ENCODE data around the gene APOE. TPM values are rescaled to one million over a fixed set of nuclear protein-coding genes. Genes with fewer than 3 reads are reported as not detected.

APOE gene
- total and polyA plus RNA-seq, 2 donors (not counting 3 experiments of a cell fraction or from before 2014, with no cell fraction given), result 3.3 to 6.2 TPM

- DNase-seq (ENCODE audit: low read depth, low spot score) (no peak), FAIRE-seq (no peak)
- Histone ChIP-seq H3K27me3 (ENCODE audit: control insufficient read depth in 2 of 2, insufficient read depth in 2 of 2, low read length in 2 of 2) (no peaks in the 10 kb centered on the region), H3K9me1 (replicated peaks; ENCODE audit: control insufficient read depth, extremely low read depth, insufficient read depth, low read length) (no peaks in the 10 kb centered on the region), H3K79me2 (ENCODE audit: control insufficient read depth, insufficient read depth, low read length) (no peaks in the 10 kb centered on the region), H3K9ac (replicated peaks; ENCODE audit: extremely low read depth, insufficient read depth, low read length) (no peak overlapping the region), H3K9me3 (replicated peaks; ENCODE audit: control insufficient read depth, insufficient read depth, low read length) (no peaks in the 10 kb centered on the region), H4K20me1 (replicated peaks; ENCODE audit: control insufficient read depth, extremely low read depth, insufficient read depth, low read length) (no peaks in the 10 kb centered on the region), H3K4me3 (replicated peaks in 1 of 3; ENCODE audit: insufficient read depth in 1 of 3, low read depth in 1 of 3, low read length in 3 of 3) (no peak overlapping the region), H3K4me1 (ENCODE audit: control insufficient read depth, extremely low read depth, insufficient read depth, low read length) (no peaks in the 10 kb centered on the region), H3K36me3 (ENCODE audit: control insufficient read depth in 2 of 2, extremely low read depth in 1 of 2, insufficient read depth in 2 of 2, low read length in 2 of 2) (no peaks in the 10 kb centered on the region), H2AFZ (ENCODE audit: low read depth, low read length) (no peak overlapping the region), H3K27ac (ENCODE audit: insufficient read depth, low read depth, low read length) (no peak overlapping the region), H3K4me2 (ENCODE audit: insufficient read depth, low read length) (no peak overlapping the region)
- TF ChIP-seq FOS (IDR thresholded peaks at IDR 0.05; ENCODE audit: borderline replicate concordance, insufficient read depth, low read length) (no peak), MAX (IDR thresholded peaks at IDR 0.05; ENCODE audit: insufficient read depth, insufficient read length) (no peak), POLR2A (IDR thresholded peaks at IDR 0.05; ENCODE audit: low read depth, low read length) (no peak), EZH2 (IDR thresholded peaks at IDR 0.05; ENCODE audit: borderline replicate concordance, low read depth, low read length, severe bottlenecking) (no peak)
- CTCF ChIA-PET, result no interaction called here
- dilution Hi-C loops (cut with MboI; ENCODE audit: extremely low pct_ligation_motif_present, low sequenced_read_pairs), result no loop called here
- intact Hi-C loops (cut with micrococcal nuclease), result no loop called here
- no TSS peak for BruUV-seq (replicated peaks)
- POLR2A ChIA-PET, result no interaction called here
Measured at GRCh38 chr19:44943801-44944249, 38.2 kb downstream of the APOE start.

GRCh38 chr19:44947041-44947581, 41.5 kb downstream of the APOE start:
- FAIRE-seq (no peak), DNase-seq (ENCODE audit: low read depth, low spot score) (no peak)
- dilution Hi-C loops (cut with MboI; ENCODE audit: extremely low pct_ligation_motif_present, low sequenced_read_pairs), result no loop called here
- Histone ChIP-seq H3K9me1 (replicated peaks; ENCODE audit: control insufficient read depth, extremely low read depth, insufficient read depth, low read length) (no peaks in the 10 kb centered on the region), H3K9me3 (replicated peaks; ENCODE audit: control insufficient read depth, insufficient read depth, low read length) (no peaks in the 10 kb centered on the region), H3K9ac (replicated peaks; ENCODE audit: extremely low read depth, insufficient read depth, low read length) (no peak overlapping the region), H3K4me1 (ENCODE audit: control insufficient read depth, extremely low read depth, insufficient read depth, low read length) (no peaks in the 10 kb centered on the region), H3K79me2 (ENCODE audit: control insufficient read depth, insufficient read depth, low read length) (no peaks in the 10 kb centered on the region), H2AFZ (ENCODE audit: low read depth, low read length) (no peak overlapping the region), H3K4me2 (ENCODE audit: insufficient read depth, low read length) (no peak overlapping the region), H3K27me3 (ENCODE audit: control insufficient read depth in 2 of 2, insufficient read depth in 2 of 2, low read length in 2 of 2) (no peaks in the 10 kb centered on the region), H3K36me3 (ENCODE audit: control insufficient read depth in 2 of 2, extremely low read depth in 1 of 2, insufficient read depth in 2 of 2, low read length in 2 of 2) (no peaks in the 10 kb centered on the region), H3K27ac (ENCODE audit: insufficient read depth, low read depth, low read length) (no peak overlapping the region), H3K4me3 (replicated peaks in 1 of 3; ENCODE audit: insufficient read depth in 1 of 3, low read depth in 1 of 3, low read length in 3 of 3) (no peak overlapping the region), H4K20me1 (replicated peaks; ENCODE audit: control insufficient read depth, extremely low read depth, insufficient read depth, low read length) (no peaks in the 10 kb centered on the region)
- no peak for TF ChIP-seq POLR2AphosphoS5 (IDR thresholded peaks at IDR 0.05; ENCODE audit: insufficient read depth, low read depth, low read length)
- no peak for TF ChIP-seq EZH2 (IDR thresholded peaks at IDR 0.05; ENCODE audit: borderline replicate concordance, low read depth, low read length, severe bottlenecking)
- no peak for TF ChIP-seq JUN (IDR thresholded peaks at IDR 0.05; ENCODE audit: borderline replicate concordance, insufficient read depth, insufficient read length, low read depth)
- no peak for TF ChIP-seq CTCF (IDR thresholded peaks at IDR 0.05; ENCODE audit: extremely low read depth in 1 of 2, insufficient read depth in 1 of 2, low read depth in 1 of 2, low read length in 2 of 2)
- no peak for TF ChIP-seq GATA2 (IDR thresholded peaks at IDR 0.05; ENCODE audit: insufficient read depth, insufficient read length, low read depth, low read length)
- intact Hi-C loops (cut with micrococcal nuclease), result no loop called here
- CTCF ChIA-PET, result interaction anchor here (1.1 kb wide), 1 partner anchor 9 kb away, joined by 4 read pairs; no protein-coding TSS in a partner anchor
- POLR2A ChIA-PET, result no interaction called here
- no TSS peak for BruUV-seq (replicated peaks)

Data from endothelial cell of umbilical vein (primary cell).